Stimulated activated CD8-positive, alpha-beta memory T cell treated with anti-CD3 and anti-CD28 coated beads, Interleukin-2, amount 100 ng/mL, for 1 hour (primary cell): ENCODE results near the gene SERPING1.

Source experiments
- DNase-seq, 2 donors: peaks; one replicate each; pipeline ENCODE4 v3.0.0-alpha.2; 2020; ENCODE audit warnings: low read depth in 2 of 2

SERPING1 gene

DNA sequence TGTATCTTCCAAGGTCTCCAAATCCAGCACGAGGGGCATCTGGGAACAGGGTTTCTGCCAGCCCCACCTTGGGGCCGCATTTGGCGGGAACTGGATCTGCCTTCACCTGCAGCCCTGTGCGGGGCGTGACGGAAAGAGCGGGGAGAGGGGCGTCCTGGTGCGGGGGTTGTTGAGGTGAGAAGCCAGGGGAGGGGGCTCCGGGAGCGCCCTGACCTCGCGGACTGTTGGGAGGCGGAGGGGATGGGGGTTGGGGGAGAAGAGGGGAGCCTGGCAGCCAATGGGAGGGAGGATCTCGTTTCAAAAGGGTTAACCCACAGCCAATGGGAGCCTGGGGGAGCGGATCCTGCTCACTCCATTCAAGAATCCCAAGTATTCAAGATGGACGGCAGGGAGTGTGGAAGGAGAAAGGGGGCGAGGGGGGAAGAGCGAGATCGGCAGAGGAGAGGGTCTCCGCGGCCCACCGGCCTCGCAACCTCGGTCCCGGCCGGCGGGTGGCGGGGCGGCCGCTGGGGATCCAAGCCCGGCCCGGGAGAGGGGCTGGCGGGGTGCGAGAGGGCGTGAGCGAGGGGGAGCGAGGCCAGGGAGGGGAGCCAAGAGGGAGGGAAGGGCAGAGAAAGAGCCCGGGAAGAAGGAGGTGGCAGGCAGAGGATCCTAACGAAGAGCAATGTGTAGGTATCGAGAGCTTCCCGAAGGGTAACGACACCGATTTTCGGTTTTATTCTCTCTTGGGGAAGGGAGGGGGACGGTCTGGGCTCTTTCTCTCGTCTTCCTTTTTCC, 40.7 kb downstream of the SERPING1 start:
- DNase-seq, result no peak

DNA sequence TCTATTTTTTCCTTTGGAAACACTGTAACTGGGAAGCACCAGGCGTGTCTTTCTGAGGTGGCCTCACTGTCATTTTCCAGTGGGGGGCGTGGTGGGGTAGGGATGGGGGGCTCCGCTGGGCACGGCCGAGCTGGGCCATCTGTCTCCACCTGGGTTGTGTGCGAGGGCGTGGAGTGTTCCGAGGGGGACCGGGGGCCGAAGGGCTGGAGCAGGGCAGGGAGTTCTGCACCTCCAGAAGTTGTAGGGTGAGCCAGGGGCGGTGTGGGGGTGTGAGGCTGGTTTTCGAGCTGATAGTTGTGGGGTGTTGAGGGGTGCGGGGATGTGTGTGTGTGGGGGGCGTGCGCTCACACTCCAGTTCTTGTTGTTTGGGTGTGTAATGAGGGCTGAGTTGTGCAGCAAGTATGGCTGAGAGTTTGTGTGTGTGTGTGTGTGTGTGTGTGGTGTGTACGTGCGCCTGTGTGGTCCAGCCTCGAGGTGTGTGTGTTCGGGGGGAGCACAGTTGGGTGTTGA, 41.4 kb downstream of the SERPING1 start:
- no peak for DNase-seq

- DNase-seq, result no peak
Observed at GRCh38 chr11:57639321-57640067, 42.0 kb downstream of the SERPING1 start.

- DNase-seq, result no peak
Observed at GRCh38 chr11:57640068-57640800, 42.7 kb downstream of the SERPING1 start.

GRCh38 chr11:57641011-57641807, 43.7 kb downstream of the SERPING1 start:
- DNase-seq, result no peak

DNA sequence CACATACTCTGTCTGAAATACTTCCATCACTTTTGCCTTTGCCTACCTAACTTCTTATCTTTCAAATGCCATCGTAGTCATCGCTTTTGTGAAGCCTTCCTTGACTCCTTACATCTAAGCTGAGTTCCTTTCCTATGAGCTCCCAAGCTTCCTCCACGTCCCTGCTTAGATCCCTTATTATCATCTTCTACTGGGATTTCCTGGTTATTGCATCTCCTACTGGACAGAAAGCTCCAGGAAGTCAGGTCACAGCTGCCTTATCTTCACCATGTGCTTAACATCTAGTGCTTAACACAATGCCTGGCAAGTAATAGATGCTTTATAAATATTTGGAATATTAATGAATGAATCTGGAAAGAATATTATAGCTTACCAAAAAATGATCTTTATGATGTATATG, 46.3 kb downstream of the SERPING1 start:
- no peak for DNase-seq

DNA sequence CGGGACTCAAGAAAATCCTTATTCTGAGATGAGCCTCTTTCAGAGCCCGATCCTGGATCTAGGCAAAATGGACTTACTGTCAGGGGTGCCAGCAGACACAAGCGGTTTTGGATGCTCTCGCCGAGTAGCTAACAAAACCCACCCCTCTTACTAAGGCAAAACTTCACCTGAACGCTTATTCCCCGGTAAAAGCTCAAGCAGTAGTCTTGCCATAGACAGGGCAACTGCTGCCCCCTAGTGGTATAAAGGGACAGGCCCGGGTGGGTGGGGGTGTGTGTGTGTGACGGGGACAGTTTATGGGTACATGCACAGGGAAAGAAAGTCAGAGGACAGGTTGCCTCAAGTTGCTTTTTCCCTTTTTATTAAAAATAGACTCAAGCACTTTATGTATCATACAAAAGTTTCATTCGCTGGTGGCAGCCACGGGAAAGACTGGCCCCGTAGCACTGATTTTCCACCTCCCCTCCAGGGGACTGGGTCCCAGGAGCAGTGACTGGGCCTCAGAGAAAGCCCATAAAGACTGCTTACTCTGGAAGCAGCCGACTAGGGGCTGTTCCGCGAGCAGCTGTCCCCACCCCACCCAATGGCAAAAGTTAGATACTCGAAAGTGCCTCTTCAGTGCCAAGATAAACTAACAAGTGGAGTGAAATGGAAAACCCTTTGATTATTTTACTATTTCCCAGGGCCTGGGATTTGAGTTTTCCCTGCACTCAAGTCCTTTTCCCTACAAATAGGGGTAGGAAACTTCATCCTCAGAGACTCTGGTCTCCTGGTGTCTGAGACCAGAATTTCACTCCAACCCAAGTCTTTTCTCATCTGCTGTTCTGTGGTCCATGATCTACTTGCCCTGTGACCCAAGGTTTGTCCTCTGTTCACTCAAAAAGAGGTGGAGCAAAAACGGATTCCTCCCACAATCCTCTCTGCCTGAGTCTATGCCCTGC, 47.5 kb downstream of the SERPING1 start:
- DNase-seq, result peak; percentile 60 to 76

DNA sequence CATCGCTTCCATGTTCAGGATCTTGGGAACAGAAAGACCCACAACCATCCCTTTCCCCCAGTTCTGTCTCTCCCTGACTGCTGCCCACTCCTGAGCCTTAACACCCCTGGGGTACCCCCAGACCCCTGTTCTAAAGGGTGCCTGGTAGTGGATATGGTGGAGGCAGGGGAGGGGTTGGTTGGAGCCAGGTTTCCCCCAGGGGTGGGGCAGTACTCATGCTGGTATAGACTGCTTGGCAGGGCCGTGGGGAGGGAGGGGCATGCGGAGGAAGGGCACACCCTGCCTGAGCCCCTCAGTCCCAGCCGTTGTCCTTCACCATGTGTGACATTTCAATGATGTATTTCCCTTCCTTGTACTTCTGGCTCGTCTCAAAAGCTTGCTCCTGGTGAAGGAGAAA, 48.2 kb downstream of the SERPING1 start:
- no peak for DNase-seq

GRCh38 chr11:57646194-57646798, 48.8 kb downstream of the SERPING1 start:
- no peak for DNase-seq

- no peak for DNase-seq
Observed at GRCh38 chr11:57646799-57647303, 49.4 kb downstream of the SERPING1 start.

DNA sequence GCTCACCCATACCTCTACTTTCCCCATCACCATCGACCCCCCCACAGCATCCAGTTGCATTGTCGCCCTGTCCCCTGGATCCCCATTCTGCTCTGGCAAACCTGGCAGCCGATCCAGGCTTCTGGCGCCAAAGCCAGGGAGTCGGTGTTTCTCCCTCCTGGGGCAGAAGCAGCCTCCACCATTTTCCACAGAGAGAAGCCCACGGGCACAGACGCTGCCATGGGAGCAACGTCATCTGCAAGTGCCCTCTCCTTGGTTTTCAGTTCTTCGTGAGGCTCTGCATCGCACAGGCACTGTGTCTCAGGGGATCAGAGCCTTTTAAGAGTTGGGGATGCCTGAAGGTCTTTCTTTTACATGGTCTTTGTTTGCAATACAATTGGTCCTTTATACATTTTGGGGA, 49.9 kb downstream of the SERPING1 start:
- no peak for DNase-seq

GRCh38 chr11:57647960-57648800, 50.7 kb downstream of the SERPING1 start:
- no peak for DNase-seq

DNA sequence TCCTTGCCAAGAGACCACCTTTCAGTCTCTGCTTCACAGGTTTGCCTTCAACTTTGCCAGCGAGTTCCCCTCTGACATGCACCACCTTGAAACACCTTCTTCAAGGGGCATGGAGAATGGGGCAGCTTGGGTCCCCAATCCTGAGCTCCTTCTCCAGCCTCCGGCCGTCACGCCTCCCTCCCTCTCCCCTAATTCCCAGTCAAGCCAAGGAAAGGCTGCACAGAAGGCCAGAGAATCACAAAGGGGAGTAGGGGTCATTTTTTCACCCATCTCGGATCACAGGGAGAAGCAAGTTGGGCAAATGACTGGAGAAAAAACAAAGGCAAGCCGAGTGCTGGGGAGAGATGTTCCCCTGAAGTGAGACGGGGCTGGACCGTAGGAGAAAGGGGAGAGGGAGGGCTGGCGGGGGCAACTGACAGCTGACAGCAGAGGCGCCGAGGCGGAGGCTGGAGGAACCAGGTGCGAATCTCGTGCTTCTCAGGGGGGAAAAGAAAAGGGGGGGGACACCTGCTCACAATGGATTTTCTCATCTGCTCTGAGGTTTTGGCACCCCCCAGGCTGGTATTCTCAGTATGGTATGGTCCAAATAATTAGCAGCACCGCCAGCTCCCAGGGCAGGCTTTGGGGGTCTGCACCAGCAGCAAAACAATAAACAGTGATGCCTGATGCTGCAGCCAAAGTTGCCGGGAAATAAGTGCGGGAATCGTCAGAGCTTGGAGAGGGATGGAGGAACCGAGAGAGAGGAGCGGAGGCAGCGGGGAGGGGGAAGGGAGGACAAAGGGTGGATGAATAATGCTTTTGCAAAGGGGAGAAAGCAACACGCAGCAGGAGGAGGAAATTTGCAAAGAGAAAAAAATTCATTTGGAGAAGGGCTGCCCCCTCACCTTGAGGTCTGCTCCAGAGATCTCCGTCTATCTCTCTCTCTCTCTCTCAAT, 51.6 kb downstream of the SERPING1 start:
- no peak for DNase-seq

DNA sequence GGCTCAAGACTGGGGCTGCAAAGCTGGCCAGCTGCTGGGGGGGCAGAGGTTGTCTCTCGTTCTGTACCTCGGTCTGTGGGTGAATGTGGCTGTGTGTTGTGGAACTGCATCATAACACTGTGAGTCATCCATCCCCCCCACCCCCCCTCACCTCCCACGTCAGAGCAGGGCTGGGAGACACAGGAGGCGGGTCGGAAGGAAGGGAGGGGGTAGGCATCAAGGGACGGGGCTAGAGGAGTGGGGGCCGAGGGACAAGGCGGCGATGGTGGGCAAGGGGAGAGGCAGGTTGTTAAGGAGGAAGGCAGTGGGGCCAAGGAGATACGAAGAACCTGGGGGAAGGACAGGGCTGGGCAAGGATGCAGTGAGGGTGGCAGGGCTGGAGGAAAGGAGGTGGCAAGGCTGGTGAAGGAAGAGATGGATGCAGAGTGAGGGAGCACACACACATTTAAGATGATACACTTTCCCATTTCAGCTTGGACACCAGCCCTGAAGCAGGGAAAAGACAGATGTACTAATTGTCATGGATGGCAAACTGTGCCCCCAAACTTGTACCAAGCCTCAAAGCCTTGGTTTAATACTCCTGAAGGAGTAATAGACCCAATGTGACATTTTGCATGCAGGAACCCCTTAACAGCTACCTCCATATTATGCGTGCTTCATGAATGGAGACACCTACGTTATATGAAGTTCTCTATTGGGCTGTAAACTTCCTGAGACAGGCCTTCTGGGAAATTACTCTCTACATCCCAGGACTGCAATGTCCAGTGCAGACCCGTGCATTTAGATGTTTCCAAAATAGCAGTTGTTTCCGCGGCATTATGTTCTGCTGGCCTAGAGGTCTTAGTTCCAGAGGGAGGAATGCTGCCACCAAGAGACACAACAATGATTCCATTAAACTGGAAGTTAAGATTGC, 52.6 kb downstream of the SERPING1 start, which contains the start of gene YPEL4:
YPEL4 (minus strand) TSS at position 87 of the 913 bp plus-strand sequence. CDS start 2,805 bp downstream, outside the sequence.
- DNase-seq, result peak; percentile 41 to 50

GRCh38 chr11:57650739-57651090, 53.2 kb downstream of the SERPING1 start:
- no peak for DNase-seq

DNA sequence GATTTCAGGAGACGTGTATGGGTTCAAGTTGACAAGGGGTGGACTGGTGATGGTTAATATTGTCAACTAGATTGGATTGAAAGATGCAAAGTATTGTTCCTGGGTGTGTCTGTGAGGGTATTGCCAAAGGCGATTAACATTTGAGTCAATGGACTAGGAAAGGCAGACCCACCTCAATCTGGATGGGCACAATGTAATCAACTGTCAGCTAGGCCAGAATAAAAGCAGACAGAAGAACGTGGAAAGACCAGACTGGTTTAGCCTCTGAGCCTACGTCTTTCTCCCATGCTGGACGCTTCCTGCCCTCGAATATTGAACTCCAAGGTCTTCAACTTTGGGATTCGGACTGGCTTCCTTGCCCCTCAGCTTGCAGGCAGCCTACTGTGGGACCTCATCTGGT, 53.9 kb downstream of the SERPING1 start:
- no peak for DNase-seq
